ENCODE measurements around the gene TRIM64.
"Not testable (repeated sequence)": the region's sequence is repeated elsewhere in the genome, so short reads cannot be mapped to it uniquely, and the experiment has no call there.

GRCh38 chr11:89923764-89924163, 42.1 kb upstream of the TRIM64 start, which contains the start of gene TRIM49D2:
- TF ChIP-seq POLR2A, POLR2AphosphoS5, CTCF (IDR thresholded peaks at IDR 0.05): not testable (repeated sequence)
